Kidney epithelial cell (primary cell): Measurements from ENCODE around the gene PRTG. TPM values are rescaled to one million over a fixed set of nuclear protein-coding genes. Genes with fewer than 3 reads are reported as not detected.

Experiments used
- DNase-seq: peaks from one replicate; pipeline ENCODE4 v3.0.0-alpha.2; 2010; ENCODE audit warnings: low read depth
- H3K27me3 ChIP-seq: 2 replicates; pipeline ENCODE4 v1.6.0; 2011; ENCODE audit warnings: low read length; ENCODE audit not compliant: control insufficient read depth, insufficient read depth
- H3K36me3 ChIP-seq: 2 replicates; pipeline ENCODE4 v1.5.1; 2011; ENCODE audit warnings: low read length; ENCODE audit not compliant: control insufficient read depth, insufficient read depth
- H3K4me3 ChIP-seq: 2 replicates; pipeline ENCODE4 v1.5.1; 2011; ENCODE audit warnings: low read depth, mild to moderate bottlenecking, control low read depth, low read length
- total RNA-seq: library from RNA; depleted of rRNA; stranded (reverse); fragments of >200 nt; gene quantifications from 2 replicates; pipeline ENCODE4 v1.2.3, GENCODE V29; 2015
- TF ChIP-seq, protein P1 (sequence below): IDR thresholded peaks from 2 replicates; pipeline ENCODE4 v1.5.1; 2011; ENCODE audit warnings: mild to moderate bottlenecking, moderate library complexity, low read length, control low read depth, inconsistent platforms; ENCODE audit not compliant: insufficient read depth, poor library complexity, severe bottlenecking

PRTG gene
- total RNA-seq, 1 donor from 2014 or later, result 9.4 TPM

DNA sequence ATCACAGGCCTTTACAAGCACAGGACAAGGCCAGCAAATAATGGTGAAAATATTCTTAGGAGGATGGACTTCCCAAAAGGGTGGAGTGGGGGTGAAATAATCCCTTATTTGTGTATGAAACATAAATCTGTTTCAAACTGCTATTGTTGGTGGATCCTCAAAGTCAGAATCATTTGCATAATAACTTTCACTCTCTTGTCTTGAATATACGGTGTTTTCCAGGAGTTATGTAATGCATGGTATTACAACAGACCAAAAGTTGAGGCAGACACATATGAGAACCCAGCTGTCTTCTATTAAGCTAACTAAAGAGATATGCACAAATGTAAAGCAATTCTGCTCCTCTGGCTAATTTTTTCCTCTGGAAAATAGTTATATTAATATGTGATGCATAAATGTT lies 57.7 kb downstream of the PRTG start:
- H3K27me3 ChIP-seq, result no peaks in the 10 kb centered on the region
- TF ChIP-seq, protein P1, sequence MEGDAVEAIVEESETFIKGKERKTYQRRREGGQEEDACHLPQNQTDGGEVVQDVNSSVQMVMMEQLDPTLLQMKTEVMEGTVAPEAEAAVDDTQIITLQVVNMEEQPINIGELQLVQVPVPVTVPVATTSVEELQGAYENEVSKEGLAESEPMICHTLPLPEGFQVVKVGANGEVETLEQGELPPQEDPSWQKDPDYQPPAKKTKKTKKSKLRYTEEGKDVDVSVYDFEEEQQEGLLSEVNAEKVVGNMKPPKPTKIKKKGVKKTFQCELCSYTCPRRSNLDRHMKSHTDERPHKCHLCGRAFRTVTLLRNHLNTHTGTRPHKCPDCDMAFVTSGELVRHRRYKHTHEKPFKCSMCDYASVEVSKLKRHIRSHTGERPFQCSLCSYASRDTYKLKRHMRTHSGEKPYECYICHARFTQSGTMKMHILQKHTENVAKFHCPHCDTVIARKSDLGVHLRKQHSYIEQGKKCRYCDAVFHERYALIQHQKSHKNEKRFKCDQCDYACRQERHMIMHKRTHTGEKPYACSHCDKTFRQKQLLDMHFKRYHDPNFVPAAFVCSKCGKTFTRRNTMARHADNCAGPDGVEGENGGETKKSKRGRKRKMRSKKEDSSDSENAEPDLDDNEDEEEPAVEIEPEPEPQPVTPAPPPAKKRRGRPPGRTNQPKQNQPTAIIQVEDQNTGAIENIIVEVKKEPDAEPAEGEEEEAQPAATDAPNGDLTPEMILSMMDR, result no peak
- DNase-seq, result no peak
- H3K36me3 ChIP-seq, result no peaks in the 10 kb centered on the region
- H3K4me3 ChIP-seq, result no peak overlapping the region

DNA sequence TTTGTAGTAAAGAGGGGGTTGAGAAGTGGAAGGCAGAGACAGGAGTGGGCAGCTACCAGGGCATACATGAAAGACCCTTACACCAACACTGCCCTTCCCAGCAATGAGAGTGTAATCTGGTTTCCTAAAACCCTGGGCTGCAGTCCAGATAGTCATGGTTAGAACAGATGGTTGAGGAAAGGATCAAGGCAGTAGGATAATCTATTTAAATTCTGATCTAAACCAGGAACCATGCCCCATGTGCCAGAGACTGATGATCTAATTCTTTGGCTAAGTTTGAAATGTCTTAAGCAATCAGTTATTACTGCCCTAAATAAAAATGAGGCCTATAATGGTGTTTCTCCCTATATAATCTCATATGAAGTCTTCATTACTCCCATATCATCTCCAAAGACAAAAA lies 59.6 kb downstream of the PRTG start:
- Histone ChIP-seq H3K27me3 (no peaks in the 10 kb centered on the region), H3K4me3 (no peak overlapping the region)

DNA sequence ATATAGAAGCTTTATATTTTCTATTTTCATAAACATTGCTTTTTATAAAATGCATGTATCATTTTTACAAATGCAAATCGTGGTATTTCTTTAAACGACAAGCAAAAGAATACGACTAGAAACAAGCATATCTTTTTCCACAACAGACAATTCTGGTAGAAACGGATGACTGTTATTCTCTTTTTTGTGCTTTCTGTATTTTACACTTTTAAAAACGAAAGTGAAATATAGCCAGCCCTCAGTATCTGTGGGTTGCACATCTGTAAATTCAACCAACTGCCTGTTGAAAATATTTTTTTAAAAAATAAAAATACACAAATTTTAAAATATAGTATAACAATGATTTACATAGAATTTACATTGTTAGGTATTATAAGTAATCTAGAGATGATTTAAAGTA lies 61.3 kb downstream of the PRTG start:
- Histone ChIP-seq H3K27me3 (no peaks in the 10 kb centered on the region), H3K36me3 (no peaks in the 10 kb centered on the region), H3K4me3 (no peak overlapping the region)
- no peak for DNase-seq
- TF ChIP-seq, protein P1, result no peak

More for the DNA sequence above, 59.6 kb downstream of the PRTG start:
- TF ChIP-seq, protein P1, result no peak
- no peaks in the 10 kb centered on the region for H3K36me3 ChIP-seq
- no peak for DNase-seq

DNA sequence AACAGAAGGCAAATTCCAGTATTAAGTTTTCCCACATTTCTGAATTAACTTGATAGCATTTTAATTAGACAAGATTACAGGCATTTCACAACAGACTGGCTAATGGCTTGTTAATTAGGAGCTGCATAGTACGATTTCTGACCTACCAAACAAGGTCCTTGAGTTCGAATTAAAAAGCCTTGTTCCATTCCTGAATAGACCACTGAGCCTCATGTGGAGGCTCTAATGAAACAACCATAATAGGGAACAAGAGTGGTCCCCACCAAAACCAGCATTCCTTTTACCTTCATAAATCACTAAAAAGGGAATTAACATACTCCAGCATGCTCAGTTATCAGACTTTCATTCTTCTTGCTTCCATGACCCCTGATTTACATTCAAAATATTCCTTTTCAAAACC lies 66.4 kb downstream of the PRTG start:
- Histone ChIP-seq H3K27me3 (no peaks in the 10 kb centered on the region), H3K36me3 (no peaks in the 10 kb centered on the region), H3K4me3 (no peak overlapping the region)
- DNase-seq, result no peak
- TF ChIP-seq, protein P1, result no peak

DNA sequence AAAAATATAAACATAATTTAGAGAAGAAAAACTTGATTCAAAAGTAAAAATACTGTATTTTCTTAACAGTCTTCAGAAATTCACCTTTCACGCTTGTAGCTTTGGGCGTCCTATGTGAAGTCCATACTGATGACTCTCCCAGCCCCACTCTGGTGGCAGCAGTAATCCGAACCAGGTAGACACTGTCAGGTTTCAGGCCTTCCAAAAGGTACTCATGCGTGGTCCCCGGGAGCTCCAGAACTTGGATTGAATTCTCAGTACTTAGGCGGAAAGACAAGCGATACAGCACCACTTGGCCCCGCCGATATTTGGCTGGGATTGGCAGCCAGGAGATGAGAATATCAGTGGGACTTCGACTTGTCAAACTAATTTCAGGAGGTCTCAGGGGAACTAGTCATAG lies 69.7 kb downstream of the PRTG start:
- Histone ChIP-seq H3K27me3 (no peaks in the 10 kb centered on the region), H3K36me3 (no peaks in the 10 kb centered on the region), H3K4me3 (no peak overlapping the region)
- DNase-seq, result no peak
- TF ChIP-seq, protein P1, result no peak

DNA sequence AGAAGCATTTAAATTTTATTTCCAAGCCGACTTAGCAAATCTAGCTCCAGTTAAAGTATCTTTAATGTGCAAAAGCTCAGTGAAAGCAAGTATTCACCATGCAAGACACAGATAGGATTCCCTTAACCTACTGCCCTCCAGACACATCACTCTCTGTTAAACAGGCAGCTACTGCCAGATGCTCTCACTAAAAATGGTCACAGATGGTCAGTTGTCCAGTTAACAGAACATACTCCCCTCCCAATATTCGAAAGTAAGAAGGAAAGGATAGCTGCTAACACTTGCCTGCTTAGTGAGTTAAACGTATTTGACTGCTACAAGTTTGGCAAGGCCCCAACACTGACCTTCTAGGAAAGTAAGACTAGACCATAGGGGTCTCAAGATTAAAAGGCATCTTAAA lies 73.7 kb downstream of the PRTG start:
- DNase-seq, result no peak
- Histone ChIP-seq H3K4me3 (no peak overlapping the region), H3K27me3 (no peaks in the 10 kb centered on the region), H3K36me3 (no peaks in the 10 kb centered on the region)
- TF ChIP-seq, protein P1, result no peak
